Upper lobe of right lung (tissue), 1 donor: ENCODE results near the gene ZNF462. TPM values are rescaled to one million over a fixed set of nuclear protein-coding genes. Genes with fewer than 3 reads are reported as not detected.
A peak's percentile ranks its signal among the peaks of the same experiment; 100 is the strongest.

Experiments used
- ATAC-seq: fragments of 200-7000 bp; cut with Tn5 transposase; one replicate; pipeline ENCODE4 v1.9.1; 2020; ENCODE audit warnings: mild to moderate bottlenecking, moderate library complexity
- DNase-seq: peaks from one replicate; pipeline ENCODE4 v3.0.0-alpha.2; 2020
- H3K27ac ChIP-seq: fragments of 200-600 bp; one replicate; pipeline ENCODE4 v1.8.0; 2022
- H3K27me3 ChIP-seq: fragments of 200-600 bp; one replicate; pipeline ENCODE4 v1.8.0; 2022; ENCODE audit warnings: mild to moderate bottlenecking
- H3K36me3 ChIP-seq: fragments of 200-600 bp; one replicate; pipeline ENCODE4 v1.8.0; 2022
- H3K4me1 ChIP-seq: fragments of 200-600 bp; one replicate; pipeline ENCODE4 v1.8.0; 2022
- H3K4me3 ChIP-seq: fragments of 200-600 bp; one replicate; pipeline ENCODE4 v1.8.0; 2022; ENCODE audit warnings: mild to moderate bottlenecking
- H3K9me3 ChIP-seq: fragments of 200-600 bp; one replicate; pipeline ENCODE4 v1.8.0; 2022
- CTCF ChIP-seq: fragments of 200-600 bp; IDR thresholded peaks from one replicate; pipeline ENCODE4 v1.8.0; 2022; ENCODE audit warnings: antibody characterized with exemption
- intact Hi-C: fragments of 100-400 bp; cut with DNase I; formaldehyde crosslinking; loops from one replicate; pipeline ENCODE4 v1.11.0; 2022
- total RNA-seq: library from RNA; stranded (reverse); fragmentation: NEBNext Ultra II Directional; extraction: Animal tissue kit (Norgen Biotek cat#: 25700); gene quantifications from one replicate; pipeline ENCODE4 v1.2.1, GENCODE V29; 2021
- donor health status: DM: no; HTN: yes; CAD: no; lungs with severe emphysema.

ZNF462 gene
- total RNA-seq, 1 donor from 2014 or later = 25.4 TPM

GRCh38 chr9:106883626-106884190, 20.7 kb downstream of the ZNF462 start:
- no peak for TF ChIP-seq CTCF

GRCh38 chr9:106885451-106885850, 22.5 kb downstream of the ZNF462 start:
- ATAC-seq (peak; percentile 90), DNase-seq (no peak)
- Histone ChIP-seq H3K27me3 (no peaks in the 10 kb centered on the region), H3K27ac (peak overlapping the region; percentile 58), H3K4me3 (no peak overlapping the region), H3K36me3 (no peaks in the 10 kb centered on the region), H3K4me1 (peaks cover 43% of the 10 kb centered on the region), H3K9me3 (no peaks in the 10 kb centered on the region)
- intact Hi-C loops = no loop called here
- TF ChIP-seq CTCF = no peak

More at GRCh38 chr9:106883626-106884190, 20.7 kb downstream of the ZNF462 start:
- DNase-seq (no peak), ATAC-seq (peak; percentile 48)
- H3K4me3 ChIP-seq = no peak overlapping the region
- peak overlapping the region; percentile 33 for H3K27ac ChIP-seq
- H3K27me3 ChIP-seq = no peaks in the 10 kb centered on the region
- no peaks in the 10 kb centered on the region for H3K36me3 ChIP-seq
- no peaks in the 10 kb centered on the region for H3K9me3 ChIP-seq
- peaks cover 58% of the 10 kb centered on the region for H3K4me1 ChIP-seq
- intact Hi-C loops = no loop called here

GRCh38 chr9:106886111-106887046, 23.4 kb downstream of the ZNF462 start:
- DNase-seq = no peak
- peak overlapping the region; percentile 58 for H3K27ac ChIP-seq
- peaks cover 34% of the 10 kb centered on the region for H3K4me1 ChIP-seq
- H3K27me3 ChIP-seq = no peaks in the 10 kb centered on the region
- H3K36me3 ChIP-seq = no peaks in the 10 kb centered on the region
- H3K9me3 ChIP-seq = no peaks in the 10 kb centered on the region
- no peak for ATAC-seq
- H3K4me3 ChIP-seq = no peak overlapping the region
- intact Hi-C loops = no loop called here
- TF ChIP-seq CTCF = no peak

- ATAC-seq (no peak), DNase-seq (no peak)
- no peak overlapping the region for H3K27ac ChIP-seq
- H3K36me3 ChIP-seq = no peaks in the 10 kb centered on the region
- H3K27me3 ChIP-seq = no peaks in the 10 kb centered on the region
- H3K4me3 ChIP-seq = no peak overlapping the region
- TF ChIP-seq CTCF = no peak
- no peaks in the 10 kb centered on the region for H3K9me3 ChIP-seq
- H3K4me1 ChIP-seq = peaks cover 32% of the 10 kb centered on the region
- intact Hi-C loops = no loop called here
These were observed 24.1 kb downstream of the ZNF462 start for GRCh38 chr9:106887066-106887465.

- Histone ChIP-seq H3K9me3 (no peaks in the 10 kb centered on the region), H3K36me3 (no peaks in the 10 kb centered on the region), H3K4me1 (peaks cover 24% of the 10 kb centered on the region), H3K27ac (no peak overlapping the region), H3K4me3 (no peak overlapping the region), H3K27me3 (no peaks in the 10 kb centered on the region)
- intact Hi-C loops = no loop called here
- no peak for TF ChIP-seq CTCF
- DNase-seq (no peak), ATAC-seq (no peak)
These were observed 26.2 kb downstream of the ZNF462 start for GRCh38 chr9:106889061-106889590.
